Measurements from ENCODE around the gene LINC01488.

The LINC01488 gene

DNA sequence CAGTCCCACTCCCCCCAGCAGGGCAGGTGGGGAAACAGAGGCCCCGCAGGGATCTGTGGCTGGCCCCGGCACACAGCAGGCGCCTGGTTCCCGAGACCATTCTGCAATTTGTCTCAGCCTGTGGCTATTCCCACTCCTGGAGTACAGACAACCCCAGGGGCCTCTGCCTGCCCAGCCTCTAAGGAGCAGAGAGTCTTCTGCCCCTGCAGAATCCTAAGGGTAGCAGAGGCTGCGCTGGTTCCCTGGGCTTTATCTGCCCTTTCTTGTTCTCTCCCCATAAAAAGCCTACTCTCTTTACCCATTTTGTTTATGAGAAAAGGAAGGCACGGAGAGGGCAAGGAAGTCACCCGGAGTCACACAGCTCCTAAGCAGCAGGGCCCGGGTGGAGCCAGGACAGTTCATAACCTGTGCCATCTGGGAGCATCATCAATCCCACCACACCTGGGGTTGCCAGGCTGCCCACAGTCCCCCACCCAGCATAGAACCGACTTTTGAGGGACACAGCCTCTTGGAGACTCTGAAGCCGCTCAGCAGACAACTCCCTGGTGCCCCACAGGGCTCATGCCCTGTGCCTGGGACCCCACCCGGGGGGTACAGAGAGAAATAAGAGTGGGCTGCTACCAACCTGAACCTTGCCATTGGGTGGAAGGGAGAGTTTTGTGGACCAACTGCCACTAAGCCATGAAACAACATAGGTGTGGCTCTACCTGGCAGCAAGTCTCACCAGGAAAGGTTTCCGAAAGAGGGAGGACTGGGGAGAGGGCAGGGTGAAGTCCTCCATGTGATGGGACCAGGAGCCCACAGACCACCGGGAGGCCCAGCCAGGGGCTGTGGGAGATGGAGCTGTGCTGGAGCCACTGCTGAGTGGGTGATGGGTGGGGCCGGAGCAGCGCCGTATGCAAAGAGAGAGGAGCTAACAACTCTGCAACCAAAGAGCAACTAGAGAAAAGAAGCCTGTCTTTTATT is 17.2 kb upstream of the LINC01488 start:
- FAIRE-seq, result no peak

DNA sequence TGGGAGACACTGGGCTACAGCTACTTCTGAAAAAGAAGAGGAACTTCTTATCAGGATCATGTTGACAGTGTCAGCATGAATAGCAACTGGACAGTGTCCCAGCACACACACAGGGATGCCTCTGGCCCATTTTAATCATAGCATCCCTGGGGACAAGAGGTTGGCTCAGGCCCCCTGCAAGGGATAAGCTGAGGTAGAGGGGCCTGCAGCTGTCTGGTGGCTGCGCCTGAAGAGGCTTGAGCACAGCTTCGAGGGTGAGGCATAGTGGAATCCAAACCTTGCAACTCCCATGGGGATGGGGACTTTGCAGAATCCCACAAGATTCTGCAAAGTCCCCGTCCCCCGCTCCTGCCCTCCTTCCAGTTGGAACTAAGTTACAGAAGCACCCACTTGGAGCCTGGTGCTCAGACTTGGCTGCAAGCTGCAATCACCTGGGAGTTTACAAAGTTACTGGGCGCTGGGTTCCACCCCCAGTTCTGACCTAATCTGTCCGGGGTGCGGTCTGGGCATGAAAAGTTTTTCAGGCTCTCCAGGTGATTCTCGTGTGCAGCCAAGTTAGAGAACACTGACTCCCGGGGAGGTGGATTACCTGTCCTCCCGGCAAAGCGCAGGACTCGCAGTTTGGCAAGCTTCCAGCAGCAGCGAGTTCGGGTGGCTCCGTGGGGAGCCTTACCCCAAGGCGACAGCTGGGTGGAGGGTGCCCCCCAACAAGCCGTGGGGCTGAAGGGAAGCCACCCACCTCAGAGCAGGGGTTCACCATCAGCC is 16.0 kb upstream of the LINC01488 start:
- DNase-seq (ENCODE audit: low spot score), result no peak
- FAIRE-seq, result no peak

More for the DNA sequence above, 17.2 kb upstream of the LINC01488 start:
- no peak for DNase-seq (ENCODE audit: low spot score)

DNA sequence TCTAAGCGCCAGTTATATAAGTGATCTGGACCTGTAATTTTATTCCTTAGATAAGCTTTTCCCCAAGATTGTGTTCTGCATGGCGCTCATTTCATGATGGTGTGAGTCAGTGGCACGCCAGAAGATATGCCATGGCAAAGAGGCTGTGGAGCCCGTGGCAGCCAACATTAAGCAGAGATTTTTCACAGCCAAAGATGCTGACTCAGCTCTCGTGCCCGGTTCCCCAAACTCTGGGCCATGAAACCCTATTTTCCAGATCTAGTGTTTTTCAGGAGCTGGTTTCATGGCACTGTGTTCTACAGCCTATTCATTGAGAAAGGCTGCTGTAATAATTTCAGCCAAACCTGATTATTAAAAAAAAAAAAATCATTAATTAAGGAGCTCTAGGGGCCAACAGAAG is 15.4 kb upstream of the LINC01488 start:
- FAIRE-seq, result no peak
- no peak for DNase-seq (ENCODE audit: low spot score)

DNA sequence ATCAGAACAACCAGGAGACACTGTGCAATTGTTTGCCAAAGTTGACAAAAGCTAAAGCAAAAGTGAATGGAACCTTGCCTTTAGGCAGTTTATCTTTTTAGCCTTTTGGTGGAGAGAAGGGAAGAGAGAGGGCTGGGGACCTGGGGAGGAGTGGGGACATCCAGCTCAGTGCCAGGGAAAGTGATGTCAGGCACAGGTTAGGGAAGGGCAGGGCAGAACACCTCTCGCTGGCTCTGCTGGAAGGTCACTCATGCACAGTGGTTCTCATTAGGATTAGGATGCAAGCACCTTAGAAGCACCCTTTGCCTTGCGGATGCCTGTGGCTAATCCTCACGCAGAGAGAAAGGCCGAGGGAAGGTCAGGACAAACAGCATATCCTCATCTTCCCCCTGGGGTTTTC is 14.3 kb upstream of the LINC01488 start:
- FAIRE-seq (no peak), DNase-seq (ENCODE audit: low spot score) (no peak)

DNA sequence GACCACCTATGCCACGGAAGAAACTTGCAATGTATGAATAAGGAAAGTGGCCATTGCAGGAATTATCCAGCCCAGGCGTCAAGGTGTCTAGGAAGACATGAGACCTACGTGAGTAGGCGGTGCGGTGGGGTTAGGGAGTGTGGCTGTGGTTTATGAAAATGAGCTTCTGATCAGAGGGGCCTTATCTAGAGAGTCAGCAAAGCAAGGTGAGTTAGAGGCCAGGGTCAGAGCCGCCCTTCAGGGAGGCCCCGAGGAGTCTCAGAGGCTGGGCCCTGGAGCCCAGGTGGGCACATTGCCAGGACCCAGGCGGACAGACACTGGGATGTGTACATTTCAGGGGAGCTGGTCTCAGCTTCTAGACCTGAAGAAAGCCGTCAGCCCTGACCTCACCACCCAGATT is 13.8 kb upstream of the LINC01488 start:
- FAIRE-seq, result no peak

DNA sequence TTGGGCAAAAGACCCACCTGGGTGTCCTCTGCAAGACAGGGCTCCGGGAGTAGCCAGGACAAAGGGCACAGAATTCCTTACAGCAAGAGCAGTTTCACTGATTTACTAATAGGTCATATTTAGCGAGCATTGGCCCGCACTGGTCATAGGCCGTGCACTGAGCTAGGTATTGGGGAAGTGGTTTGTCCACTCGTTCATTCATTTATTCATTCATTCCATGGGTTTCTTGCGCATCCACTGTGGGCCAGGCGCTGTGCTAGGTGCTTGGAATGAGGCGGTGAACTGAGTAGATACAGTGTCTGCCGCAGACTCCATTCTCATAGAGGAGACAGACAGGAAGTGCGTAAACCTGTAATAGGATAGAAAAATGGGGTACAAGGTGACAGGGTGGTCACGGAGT is 13.2 kb upstream of the LINC01488 start:
- FAIRE-seq, result no peak
- DNase-seq (ENCODE audit: low spot score), result no peak

More for the DNA sequence above, 13.8 kb upstream of the LINC01488 start:
- no peak for DNase-seq (ENCODE audit: low spot score)

DNA sequence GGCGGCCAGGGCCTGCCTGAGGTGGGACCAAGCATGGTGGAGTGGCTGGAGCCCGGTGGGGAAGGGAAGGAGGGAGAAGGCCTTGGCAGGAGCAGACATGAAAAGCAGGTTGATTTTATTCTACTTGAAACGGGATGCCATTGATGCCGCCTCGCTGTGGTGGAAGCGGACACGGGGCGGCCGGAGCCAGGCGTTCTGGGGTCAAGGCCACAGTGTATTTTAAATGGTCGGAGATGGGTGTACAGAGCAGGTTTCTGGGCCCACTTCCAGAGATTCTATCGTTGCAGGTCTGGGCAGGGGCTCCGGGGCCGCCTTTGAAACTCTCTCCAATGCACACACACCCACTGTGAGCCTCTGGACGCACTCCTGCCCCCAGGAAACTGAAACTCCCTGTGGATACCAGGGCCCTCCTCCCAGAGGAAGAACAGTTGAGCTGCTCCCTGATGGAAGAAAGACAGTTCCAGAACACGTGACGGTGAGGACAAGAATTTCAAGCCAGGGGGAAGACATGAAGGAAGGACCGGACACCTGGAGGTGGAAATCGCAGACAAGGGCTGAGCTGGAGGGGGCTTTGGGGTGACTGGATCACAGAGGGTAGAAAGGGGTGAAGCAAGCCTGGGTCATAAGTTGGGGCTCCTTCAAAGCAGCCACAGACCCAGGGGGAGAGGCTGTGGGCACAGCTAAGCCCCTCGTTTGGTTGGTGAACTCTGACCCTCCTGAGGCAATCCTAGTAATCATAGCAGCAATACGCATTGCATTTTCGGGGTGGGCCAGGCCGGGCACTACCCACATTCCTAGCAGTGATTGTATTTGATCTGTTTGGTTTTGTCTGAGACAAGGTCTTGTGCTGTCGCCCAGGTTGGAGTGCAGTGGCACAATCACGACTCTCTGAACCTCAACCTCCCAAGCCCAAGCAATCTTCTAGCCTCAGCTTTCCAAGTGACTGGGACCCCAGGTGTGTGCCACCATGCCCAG is 12.3 kb upstream of the LINC01488 start:
- no peak for DNase-seq (ENCODE audit: low spot score)
- no peak for FAIRE-seq

DNA sequence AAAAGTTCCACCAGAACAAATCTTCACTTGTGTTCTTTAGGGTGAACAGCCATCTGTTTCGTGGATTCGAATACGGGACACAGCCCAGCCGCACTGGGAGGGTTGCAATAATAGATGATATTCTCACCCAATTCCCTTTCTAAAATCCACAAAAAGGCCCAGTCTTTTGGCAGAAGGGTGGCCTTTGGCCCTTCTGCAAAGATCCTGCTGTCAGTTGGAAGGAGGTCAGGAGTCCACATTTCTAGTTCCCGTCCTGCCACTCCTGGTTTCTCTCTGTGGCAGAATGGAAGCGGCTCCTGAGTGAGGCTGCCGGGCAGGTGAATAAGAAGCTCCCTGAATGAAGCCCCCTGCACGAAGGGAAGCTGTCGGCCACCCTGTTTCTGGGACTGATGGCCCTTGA is 11.2 kb upstream of the LINC01488 start:
- FAIRE-seq, result no peak
- DNase-seq (ENCODE audit: low spot score), result no peak

DNA sequence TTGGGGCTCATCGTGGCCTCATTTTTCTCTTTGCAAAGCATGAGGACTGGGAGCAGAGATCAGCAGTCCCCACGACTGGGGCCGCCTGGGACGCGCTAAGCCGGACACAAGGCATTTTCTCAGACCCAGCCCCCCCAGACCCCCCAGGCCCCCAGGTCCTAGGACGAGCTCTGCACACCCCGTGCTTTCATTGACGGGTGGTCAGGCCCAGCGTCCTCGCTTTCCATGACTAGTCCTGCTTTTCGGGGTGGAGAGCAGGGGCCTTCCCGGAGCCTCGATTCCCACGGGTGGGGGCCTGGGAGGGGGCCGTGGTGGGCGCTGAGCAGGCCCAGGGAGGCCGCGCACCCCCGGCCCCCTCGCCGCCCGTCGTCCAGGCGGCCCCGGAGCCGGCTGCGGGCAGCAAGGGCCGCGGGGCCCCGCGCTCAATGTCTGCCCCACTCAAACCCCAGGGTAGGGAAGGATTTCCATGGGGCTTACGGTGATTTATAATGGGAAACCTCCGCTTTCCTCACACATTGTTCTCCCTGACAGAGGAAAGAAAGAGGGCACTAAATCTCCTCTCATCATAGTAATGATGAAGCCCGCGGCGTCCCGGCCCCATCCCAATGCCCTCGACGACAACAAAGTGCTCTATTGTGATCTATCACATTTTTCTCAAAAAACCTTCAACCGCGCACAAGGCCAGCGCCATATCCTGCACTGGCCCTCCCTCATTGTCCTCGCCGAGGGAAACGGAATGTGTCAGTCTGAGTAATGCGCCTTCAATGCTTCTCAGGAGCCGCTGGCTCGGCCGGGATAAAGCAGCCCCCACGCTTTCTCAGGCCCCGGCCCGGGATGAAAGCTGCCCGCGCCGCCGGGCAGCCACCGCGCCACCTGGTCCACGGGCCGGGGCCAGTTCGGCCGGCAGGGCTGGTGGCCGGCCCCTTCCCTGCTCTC is 10.4 kb upstream of the LINC01488 start:
- FAIRE-seq (no peak), DNase-seq (ENCODE audit: low spot score) (no peak)

DNA sequence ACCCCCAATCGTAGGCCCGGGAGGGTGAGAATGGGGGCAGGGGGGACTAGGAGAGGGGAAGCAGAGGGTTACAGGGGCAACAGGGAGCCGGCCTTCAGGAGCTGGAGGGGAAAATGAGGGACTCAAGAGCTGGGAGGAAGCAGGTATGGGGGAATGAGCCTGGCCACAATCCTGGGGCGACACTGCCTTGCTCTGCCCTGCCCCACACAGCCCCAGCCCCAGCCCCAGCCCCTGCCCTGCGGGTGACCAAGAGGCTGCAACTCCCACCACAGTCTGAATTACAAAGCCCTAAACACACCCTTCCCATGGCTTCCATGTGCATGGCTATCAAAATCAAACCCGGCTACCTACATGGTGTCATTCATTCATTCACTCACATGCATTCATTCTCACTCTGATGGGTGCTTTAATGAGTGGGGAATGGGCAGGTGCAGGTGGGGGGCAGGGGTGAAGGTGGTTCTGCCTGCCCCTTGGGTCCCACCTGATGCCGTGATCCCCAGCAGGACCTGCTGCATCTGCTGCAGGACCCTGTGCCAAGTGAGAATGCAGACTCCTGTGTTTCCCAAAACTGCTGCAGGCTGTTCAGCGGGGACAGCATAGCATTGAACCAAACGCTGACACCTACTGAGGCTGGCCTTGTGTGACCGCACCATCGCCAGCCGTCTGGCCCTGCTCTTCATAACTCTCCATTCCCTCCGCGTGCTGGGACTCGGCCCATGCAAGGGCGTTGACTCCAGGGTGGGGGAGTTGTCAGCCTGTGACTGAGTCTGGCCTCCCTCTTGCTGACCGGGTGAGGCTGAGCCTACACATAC is 9.5 kb upstream of the LINC01488 start:
- FAIRE-seq (no peak), DNase-seq (ENCODE audit: low spot score) (no peak)

DNA sequence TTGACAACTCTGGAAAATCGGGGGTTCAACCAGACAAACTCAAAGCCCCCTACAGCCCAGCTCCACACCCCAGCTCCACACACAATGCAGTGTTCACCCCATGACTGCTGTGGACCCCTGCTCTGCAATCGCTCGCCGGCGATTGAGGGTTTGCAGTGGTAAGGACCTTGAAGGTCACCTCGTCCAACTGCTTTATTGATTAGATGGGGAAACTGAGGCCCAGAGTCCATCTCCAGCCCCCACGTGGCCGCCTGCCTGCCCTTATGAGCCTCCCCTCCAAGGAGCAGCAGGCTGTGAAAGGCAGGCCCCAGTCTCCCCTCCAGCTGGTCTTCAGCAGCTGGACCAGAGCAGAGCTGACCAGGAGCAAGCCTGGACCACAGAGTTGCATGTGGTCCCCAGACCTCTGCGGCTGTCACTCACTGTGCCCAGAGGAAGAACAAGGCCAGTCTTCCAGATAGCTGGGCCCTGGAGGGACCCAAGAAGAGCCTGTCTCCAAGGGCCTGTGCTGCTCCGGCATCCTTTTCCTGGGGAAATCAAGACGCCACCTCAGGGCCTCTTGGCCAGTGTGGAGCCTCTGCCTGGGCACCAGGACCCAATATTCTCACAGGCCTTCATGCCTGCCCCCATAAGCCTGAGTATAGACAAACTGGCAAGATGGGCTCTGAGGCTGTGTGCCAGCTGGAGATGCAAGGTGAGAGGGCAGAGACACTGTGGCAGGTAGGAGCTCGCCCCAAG is 8.8 kb upstream of the LINC01488 start:
- no peak for FAIRE-seq
- DNase-seq (ENCODE audit: low spot score), result no peak

DNA sequence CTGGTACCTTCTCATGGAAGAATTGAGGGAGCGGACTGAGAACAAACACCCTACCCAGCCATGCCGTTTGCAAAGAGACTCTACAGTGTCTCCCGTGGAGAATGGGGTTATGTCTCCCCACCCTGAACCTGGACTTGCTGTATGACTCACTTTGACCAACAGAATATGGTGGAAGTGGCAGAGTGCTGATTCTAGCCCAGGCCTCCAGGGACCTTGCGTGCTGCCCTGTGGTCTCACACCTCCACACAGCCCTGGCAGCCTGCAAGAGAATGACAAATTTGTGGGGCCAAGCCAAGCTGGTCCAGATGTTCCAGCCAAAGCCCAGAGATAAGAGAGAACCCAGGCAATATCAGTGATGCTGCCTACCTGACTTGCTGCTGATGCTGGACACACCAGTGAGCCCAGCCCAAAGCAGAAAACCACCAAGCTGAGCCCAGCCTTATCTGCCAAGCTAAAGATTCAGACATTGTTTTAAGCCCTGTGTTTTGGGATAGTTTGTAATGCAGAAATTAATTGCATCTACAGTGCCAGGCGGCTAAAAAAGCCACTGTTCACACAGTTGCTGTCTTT is 8.1 kb upstream of the LINC01488 start:
- DNase-seq (ENCODE audit: low spot score) (no peak), FAIRE-seq (no peak)

DNA sequence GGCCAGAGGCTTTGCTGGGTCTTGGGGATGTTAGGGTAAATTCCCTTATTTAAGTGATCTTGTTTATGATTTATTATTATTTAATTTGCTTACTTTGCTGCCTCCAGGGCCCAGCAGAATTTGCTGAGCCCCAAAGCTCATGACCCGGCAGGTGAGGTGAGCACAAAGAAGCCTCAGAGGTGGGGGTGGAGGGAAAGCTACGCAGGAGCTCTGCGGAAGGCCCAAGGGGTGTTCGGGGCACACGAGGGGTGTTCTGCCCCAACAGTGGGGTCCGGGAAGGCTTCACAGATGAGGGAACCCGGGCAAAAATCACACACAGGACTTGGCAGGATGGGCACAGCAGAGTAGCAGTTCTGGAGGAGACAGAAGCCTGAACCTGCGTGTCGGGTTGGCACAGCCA is 6.7 kb upstream of the LINC01488 start:
- DNase-seq (ENCODE audit: low spot score) (no peak), FAIRE-seq (no peak)

DNA sequence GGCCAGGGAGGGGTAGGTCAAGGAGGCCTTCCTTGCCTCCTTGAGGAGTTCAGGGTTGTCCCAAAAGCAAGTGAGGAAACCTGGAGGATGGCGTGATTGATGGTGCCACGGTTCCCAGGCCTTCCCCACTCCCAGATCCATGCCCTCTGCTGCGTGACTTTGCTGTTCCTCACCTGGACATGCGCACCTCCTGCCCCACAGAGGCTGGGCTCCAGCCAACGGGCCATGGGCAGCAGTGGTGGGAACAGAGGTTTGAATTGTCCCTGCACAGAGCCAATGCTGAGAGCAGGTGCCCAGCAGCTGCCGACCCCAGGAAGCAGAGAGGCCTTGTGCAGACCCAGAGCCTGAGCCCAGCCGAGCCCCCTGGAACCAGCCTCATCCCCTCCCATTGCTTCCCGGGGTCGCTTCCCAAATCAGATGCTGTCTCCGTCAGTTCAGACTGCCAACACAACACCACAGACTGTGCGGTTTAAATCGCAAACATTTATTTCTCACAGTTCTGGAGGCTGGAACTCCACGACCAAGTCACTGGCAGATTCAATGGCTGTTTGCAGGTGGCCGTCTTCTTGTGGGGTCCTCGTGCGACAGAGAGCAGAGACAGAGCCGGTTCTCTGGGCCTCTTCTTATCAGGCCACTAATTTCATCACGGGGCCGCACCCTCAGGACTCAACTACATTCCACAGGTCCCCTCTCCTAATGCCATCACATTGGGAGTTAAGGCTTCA is 6.2 kb upstream of the LINC01488 start:
- FAIRE-seq (no peak), DNase-seq (ENCODE audit: low spot score) (no peak)

DNA sequence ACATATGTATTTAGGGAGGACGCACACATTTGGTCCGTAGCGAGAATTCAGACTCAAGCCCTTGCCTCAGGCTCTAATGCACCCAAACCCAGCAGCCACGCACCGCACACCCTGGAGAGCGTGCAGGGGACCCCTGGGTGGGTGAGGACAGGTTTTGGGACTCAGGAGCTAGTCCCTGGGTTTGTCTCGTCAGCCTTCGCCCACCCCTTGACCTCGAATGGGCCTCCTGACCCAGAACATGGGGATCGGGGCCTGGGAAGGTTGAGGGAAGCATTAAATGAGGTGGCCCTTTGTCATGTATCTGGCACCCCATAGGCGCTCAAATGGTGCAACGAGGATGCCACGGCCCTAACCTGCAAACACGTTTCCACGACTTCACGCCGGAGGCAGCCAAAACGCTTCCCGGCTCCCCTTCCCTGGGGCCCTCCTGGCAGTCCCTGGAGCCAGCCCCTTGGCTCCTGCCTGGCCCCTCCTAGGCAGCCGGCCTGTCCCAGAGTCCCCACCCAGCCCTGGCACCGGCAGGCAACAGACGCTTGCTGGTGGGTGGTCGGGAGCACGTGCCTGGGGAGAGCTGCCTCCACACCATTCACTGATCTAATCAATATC is 5.5 kb upstream of the LINC01488 start:
- FAIRE-seq, result no peak
- no peak for DNase-seq (ENCODE audit: low spot score)

DNA sequence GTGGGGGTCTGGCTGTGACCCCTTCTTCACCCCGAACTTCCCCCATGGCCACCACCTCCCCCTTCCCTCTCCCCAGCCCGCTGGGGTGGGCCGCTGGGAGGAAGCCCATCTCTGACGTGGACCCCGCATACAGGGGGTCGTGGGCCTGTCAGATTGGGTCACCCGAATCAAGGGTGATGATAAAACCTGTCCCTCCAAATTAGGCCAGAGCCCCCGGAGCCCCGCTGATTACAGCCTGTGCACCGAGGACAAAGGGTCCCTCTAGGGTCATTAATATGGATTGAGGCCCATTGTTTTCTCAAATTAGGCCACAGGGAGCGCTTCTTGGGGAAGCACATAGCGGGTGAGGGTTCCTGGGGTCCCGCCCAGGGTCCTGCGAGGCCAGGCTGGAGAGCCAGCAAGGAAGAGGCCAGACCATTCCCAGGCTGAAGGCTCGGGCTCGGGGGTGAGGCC is 4.9 kb upstream of the LINC01488 start:
- FAIRE-seq (no peak), DNase-seq (ENCODE audit: low spot score) (no peak)

DNA sequence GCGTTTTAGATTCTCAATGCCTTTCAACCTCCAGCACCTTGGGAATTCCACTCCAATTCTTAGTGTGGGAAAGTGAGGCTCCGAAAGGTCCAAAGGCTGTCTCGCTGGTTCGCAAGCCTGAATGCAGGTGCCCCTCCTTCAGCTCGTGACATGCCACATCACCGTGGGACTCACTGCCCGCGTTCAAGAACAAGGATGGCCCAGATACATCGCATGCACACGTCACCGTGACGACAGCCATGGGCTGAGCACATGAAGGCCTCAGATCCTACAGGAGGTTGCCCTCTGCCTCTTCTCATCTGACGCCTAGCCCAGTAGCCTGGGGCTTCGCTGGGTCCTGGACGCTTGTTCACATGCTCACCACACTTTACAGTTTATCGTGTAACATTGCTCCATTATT is 4.4 kb upstream of the LINC01488 start:
- FAIRE-seq, result no peak
- no peak for DNase-seq (ENCODE audit: low spot score)
